Measurements from ENCODE around the gene FOSL2. TPM values are rescaled to one million over a fixed set of nuclear protein-coding genes. Genes with fewer than 3 reads are reported as not detected.

FOSL2 gene
- total RNA-seq, 1 donor from 2014 or later, result 1.3 TPM

DNA sequence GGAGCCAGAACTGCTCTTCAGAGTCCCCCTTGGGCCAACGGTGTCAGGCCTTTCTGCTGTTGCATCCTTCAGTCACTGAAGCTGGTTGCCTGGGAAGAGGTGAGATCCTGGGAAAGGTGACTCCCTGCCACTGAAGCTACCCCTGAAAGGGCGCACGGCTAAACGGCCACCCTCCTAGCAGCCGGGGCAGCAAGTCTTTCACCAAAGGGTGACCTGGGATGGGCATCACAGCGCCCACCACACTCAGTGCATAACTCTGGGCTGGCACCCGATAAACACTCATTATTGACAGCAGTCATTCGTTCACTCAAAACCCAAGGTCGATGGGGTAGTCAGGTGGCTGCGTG lies 26.5 kb upstream of the FOSL2 start:
- no peak overlapping the region for H3K4me3 Mint-ChIP-seq
- H3K4me1 ChIP-seq, result peaks cover 11% of the 10 kb centered on the region
- no peak for DNase-seq (ENCODE audit: low spot score)
- H3K36me3 ChIP-seq, result no peaks in the 10 kb centered on the region
- TF ChIP-seq EZH2phosphoT487 (IDR thresholded peaks at IDR 0.05), result no peak
- TF ChIP-seq, protein P1, sequence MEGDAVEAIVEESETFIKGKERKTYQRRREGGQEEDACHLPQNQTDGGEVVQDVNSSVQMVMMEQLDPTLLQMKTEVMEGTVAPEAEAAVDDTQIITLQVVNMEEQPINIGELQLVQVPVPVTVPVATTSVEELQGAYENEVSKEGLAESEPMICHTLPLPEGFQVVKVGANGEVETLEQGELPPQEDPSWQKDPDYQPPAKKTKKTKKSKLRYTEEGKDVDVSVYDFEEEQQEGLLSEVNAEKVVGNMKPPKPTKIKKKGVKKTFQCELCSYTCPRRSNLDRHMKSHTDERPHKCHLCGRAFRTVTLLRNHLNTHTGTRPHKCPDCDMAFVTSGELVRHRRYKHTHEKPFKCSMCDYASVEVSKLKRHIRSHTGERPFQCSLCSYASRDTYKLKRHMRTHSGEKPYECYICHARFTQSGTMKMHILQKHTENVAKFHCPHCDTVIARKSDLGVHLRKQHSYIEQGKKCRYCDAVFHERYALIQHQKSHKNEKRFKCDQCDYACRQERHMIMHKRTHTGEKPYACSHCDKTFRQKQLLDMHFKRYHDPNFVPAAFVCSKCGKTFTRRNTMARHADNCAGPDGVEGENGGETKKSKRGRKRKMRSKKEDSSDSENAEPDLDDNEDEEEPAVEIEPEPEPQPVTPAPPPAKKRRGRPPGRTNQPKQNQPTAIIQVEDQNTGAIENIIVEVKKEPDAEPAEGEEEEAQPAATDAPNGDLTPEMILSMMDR (IDR thresholded peaks at IDR 0.05), result no peak
- TF ChIP-seq EZH2 (IDR thresholded peaks at IDR 0.05), result no peak
- no peaks in the 10 kb centered on the region for H3K9me3 ChIP-seq (ENCODE audit: low read depth)
- H3F3A ChIP-seq (ENCODE audit: low read depth), result no peaks in the 10 kb centered on the region
- no peak overlapping the region for H3K9ac ChIP-seq
- H3K4me3 ChIP-seq, result no peak overlapping the region
- no peaks in the 10 kb centered on the region for H4K20me1 ChIP-seq (ENCODE audit: low read depth)
- H3K4me1 Mint-ChIP-seq, result peaks cover 46% of the 10 kb centered on the region
- H3K9me3 Mint-ChIP-seq, result no peaks in the 10 kb centered on the region
- H3K27me3 ChIP-seq, result no peaks in the 10 kb centered on the region
- H3K27me3 Mint-ChIP-seq (ENCODE audit: insufficient read depth, low read depth), result peaks cover 7% of the 10 kb centered on the region
- no peaks in the 10 kb centered on the region for H3K79me2 ChIP-seq (ENCODE audit: low read depth)
- H3K27ac Mint-ChIP-seq, result no peak overlapping the region
- no peak overlapping the region for H3K4me2 ChIP-seq
- no peak overlapping the region for H2AFZ ChIP-seq (replicated peaks)
- no peaks in the 10 kb centered on the region for H3K36me3 Mint-ChIP-seq
- no peak overlapping the region for H3K27ac ChIP-seq

DNA sequence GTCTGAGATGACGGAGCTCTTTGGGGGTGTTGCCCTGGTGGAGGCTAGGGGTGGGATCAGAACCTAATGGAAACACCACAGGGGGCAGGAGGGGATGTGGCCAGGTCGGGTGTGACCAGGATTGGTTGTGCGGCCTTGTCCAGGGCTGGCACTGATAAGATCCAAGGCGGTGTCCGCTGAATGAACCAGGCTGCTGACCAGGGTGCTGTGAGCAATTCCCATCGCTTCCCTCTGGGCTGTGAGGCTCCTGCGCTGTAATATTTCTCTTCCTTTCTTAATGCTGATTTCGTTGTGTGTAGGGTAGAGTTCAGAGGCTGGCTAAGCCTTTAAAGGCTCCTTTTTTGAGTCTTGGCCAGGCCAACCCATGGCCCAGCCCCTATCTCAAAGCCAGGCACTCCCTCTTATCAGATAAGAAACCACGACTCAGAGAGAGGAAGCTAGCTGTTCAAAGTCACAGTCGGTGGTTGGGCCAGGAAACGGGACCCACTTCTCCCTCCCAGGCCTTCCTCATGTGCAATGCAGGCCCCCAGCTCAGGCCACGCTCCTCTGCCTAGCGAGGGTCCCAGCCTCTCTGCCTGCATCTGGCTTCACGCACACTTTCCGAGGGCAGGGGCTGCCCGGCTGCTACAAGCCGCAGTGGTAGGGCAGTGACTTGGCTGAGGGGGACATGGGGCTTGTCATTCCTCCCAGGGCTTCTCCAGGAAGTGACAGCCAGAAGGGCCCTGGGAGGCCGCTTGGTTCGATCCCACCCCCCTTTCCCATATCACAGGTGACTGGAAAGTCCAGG lies 26.0 kb upstream of the FOSL2 start:
- peaks cover 11% of the 10 kb centered on the region for H3K4me1 ChIP-seq
- H3F3A ChIP-seq (ENCODE audit: low read depth), result no peaks in the 10 kb centered on the region
- no peak overlapping the region for H3K27ac ChIP-seq
- H4K20me1 ChIP-seq (ENCODE audit: low read depth), result no peaks in the 10 kb centered on the region
- H3K27me3 ChIP-seq, result no peaks in the 10 kb centered on the region
- Mint-ChIP-seq H3K36me3 (no peaks in the 10 kb centered on the region), H3K27ac (no peak overlapping the region), H3K4me1 (peaks cover 41% of the 10 kb centered on the region), H3K27me3 (ENCODE audit: insufficient read depth, low read depth) (peaks cover 7% of the 10 kb centered on the region), H3K9me3 (no peaks in the 10 kb centered on the region), H3K4me3 (no peak overlapping the region)
- H3K36me3 ChIP-seq, result no peaks in the 10 kb centered on the region
- TF ChIP-seq EZH2phosphoT487 (IDR thresholded peaks at IDR 0.05) (no peak), EZH2 (IDR thresholded peaks at IDR 0.05) (no peak)
- TF ChIP-seq, protein P1 (IDR thresholded peaks at IDR 0.05), result no peak
- DNase-seq (ENCODE audit: low spot score), result no peak
- no peak overlapping the region for H3K4me3 ChIP-seq
- no peak overlapping the region for H2AFZ ChIP-seq (replicated peaks)
- no peak overlapping the region for H3K4me2 ChIP-seq
- no peaks in the 10 kb centered on the region for H3K79me2 ChIP-seq (ENCODE audit: low read depth)
- H3K9me3 ChIP-seq (ENCODE audit: low read depth), result no peaks in the 10 kb centered on the region
- H3K9ac ChIP-seq, result no peak overlapping the region

DNA sequence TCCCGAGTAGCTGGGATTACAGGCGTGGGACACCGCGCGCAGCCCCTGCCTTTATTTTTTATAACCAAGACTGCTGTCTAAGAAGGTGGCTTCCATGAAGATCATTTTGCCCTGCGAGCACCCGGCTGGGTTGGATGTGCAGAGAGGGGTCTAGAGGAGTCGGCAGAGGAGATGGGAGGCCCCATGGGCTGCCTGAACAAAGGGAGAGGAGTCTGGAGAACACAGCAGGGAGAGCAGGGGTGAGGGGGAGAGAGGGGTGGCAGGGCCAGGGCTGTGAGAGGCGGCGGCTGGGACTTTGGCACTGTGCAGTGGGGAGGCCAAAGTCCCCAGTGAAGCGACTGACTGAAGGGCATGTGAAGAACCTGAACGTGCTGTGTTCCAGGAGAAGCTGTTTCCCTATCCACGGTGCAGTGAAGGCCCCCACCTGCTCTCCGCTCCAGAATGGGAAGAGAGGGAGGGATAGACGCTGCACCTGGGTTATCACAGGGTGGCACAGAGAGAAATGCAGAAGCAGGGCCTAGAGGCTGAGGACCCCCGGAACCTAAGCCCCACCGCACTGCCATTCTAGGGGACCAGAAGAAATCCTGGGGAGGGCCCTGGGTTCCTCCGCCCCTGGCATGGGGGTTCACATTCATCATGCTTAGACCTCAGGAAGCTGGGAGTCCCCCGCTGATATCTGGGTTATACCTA lies 24.8 kb upstream of the FOSL2 start:
- H2AFZ ChIP-seq (replicated peaks), result no peak overlapping the region
- peaks cover 10% of the 10 kb centered on the region for H3K4me1 ChIP-seq
- Mint-ChIP-seq H3K4me3 (no peak overlapping the region), H3K27ac (peak overlapping the region; percentile 62), H3K27me3 (ENCODE audit: insufficient read depth, low read depth) (peaks cover 6% of the 10 kb centered on the region), H3K36me3 (no peaks in the 10 kb centered on the region), H3K9me3 (no peaks in the 10 kb centered on the region), H3K4me1 (peaks cover 30% of the 10 kb centered on the region)
- H3K9ac ChIP-seq, result no peak overlapping the region
- DNase-seq (ENCODE audit: low spot score), result no peak
- no peaks in the 10 kb centered on the region for H3K36me3 ChIP-seq
- no peak overlapping the region for H3K4me2 ChIP-seq
- H3K27me3 ChIP-seq, result no peaks in the 10 kb centered on the region
- H3K27ac ChIP-seq, result no peak overlapping the region
- H3K9me3 ChIP-seq (ENCODE audit: low read depth), result no peaks in the 10 kb centered on the region
- no peak for TF ChIP-seq EZH2 (IDR thresholded peaks at IDR 0.05)
- TF ChIP-seq, protein P1 (IDR thresholded peaks at IDR 0.05), result no peak
- TF ChIP-seq EZH2phosphoT487 (IDR thresholded peaks at IDR 0.05), result no peak
- no peak overlapping the region for H3K4me3 ChIP-seq
- no peaks in the 10 kb centered on the region for H3F3A ChIP-seq (ENCODE audit: low read depth)
- H4K20me1 ChIP-seq (ENCODE audit: low read depth), result no peaks in the 10 kb centered on the region
- no peaks in the 10 kb centered on the region for H3K79me2 ChIP-seq (ENCODE audit: low read depth)
